GM18519 (cell line): ENCODE results near the gene CNGA2.

ENCODE experiments used
- ATAC-seq: cut with Tn5 transposase; IDR thresholded peaks from one replicate; pipeline ENCODE4 v1.9.1; 2021; ENCODE audit warnings: mild to moderate bottlenecking, moderate library complexity; ENCODE audit not compliant: unreplicated experiment, low FRiP score

The CNGA2 gene

GRCh38 chrX:151793886-151794285 lies 59.3 kb downstream of the CNGA2 start:
- no peak for ATAC-seq
